Measurements from ENCODE around the gene USP21. TPM values are rescaled to one million over a fixed set of nuclear protein-coding genes. Genes with fewer than 3 reads are reported as not detected.
A peak's percentile ranks its signal among the peaks of the same experiment; 100 is the strongest.

USP21 gene
- total RNA-seq, 4 donors from 2014 or later: 12.9 to 53.1 (median 20.6) TPM

GRCh38 chr1:161206411-161207140, 47.3 kb downstream of the USP21 start:
- Histone ChIP-seq H3K9me3 (no peaks in the 10 kb centered on the region), H3K27ac (peak overlapping the region in 3 of 4 donors; percentile 71 to 97 (median 73)), H3K4me3 (no peak overlapping the region), H3K36me3 (peaks cover 0 to 78% (median 8%) of the 10 kb centered on the region in 3 donors), H3K27me3 (no peaks in the 10 kb centered on the region), H3K4me1 (peaks cover 0 to 60% (median 16%) of the 10 kb centered on the region in 4 donors)
- 73 to 76% methylated on average over 12 of the region's 12 CpGs for WGBS, 2 donors
- no peak for TF ChIP-seq CTCF (IDR thresholded peaks at IDR 0.05)
- no peak for TF ChIP-seq POLR2A (IDR thresholded peaks at IDR 0.05)
- no peak for TF ChIP-seq EP300 (IDR thresholded peaks at IDR 0.05)
- DNase-seq (ENCODE audit: low spot score in 2 of 2): no peak

- H3K36me3 ChIP-seq: peaks cover 0 to 84% (median 13%) of the 10 kb centered on the region in 3 donors
- 68 to 70% methylated on average over 8 of the region's 8 CpGs for WGBS, 2 donors
- TF ChIP-seq CTCF (IDR thresholded peaks at IDR 0.05) (no peak), POLR2A (IDR thresholded peaks at IDR 0.05) (no peak), EP300 (IDR thresholded peaks at IDR 0.05) (peak; percentile 69 to 77)
- H3K9me3 ChIP-seq: no peaks in the 10 kb centered on the region
- no peaks in the 10 kb centered on the region for H3K27me3 ChIP-seq
- DNase-seq (ENCODE audit: low spot score in 2 of 2): no peak
- no peak overlapping the region for H3K4me3 ChIP-seq
- H3K27ac ChIP-seq: peak overlapping the region in 3 of 4 donors; percentile 71 to 97 (median 73)
- peaks cover 0 to 58% (median 13%) of the 10 kb centered on the region in 4 donors for H3K4me1 ChIP-seq
These were observed 47.9 kb downstream of the USP21 start for GRCh38 chr1:161207173-161207572.

DNA sequence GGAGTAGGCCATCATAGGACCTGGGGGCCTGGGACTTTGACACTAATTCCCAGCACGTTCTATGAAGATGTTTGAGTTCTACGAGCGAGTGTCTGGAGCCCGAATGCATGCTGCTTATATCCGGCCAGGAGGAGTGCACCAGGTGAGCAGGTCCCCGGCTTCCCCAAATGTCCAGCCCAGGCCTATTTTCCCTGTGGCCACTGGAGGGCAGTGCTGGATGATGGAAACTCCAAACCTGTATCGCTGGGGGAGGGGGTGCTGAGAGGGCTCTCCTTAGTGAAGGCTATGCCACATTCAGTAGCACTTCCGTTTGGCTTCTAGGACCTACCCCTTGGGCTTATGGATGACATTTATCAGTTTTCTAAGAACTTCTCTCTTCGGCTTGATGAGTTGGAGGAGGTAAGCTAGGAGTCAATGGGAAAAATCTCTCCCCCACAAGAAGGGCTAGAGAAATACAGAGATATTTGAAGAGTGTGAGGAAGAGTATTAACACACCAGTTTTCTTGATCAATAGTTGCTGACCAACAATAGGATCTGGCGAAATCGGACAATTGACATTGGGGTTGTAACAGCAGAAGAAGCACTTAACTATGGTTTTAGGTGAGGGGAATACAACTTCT, 50.6 kb downstream of the USP21 start:
- Histone ChIP-seq H3K4me1 (peaks cover 0 to 35% (median 0%) of the 10 kb centered on the region in 4 donors), H3K27me3 (no peaks in the 10 kb centered on the region), H3K36me3 (peaks cover 0 to 97% (median 25%) of the 10 kb centered on the region in 3 donors), H3K9me3 (no peaks in the 10 kb centered on the region), H3K27ac (peak overlapping the region in 2 of 4 donors; percentile 37 to 54), H3K4me3 (no peak overlapping the region)
- no peak for TF ChIP-seq POLR2A (IDR thresholded peaks at IDR 0.05)
- peak; percentile 83 to 87 (median 85) for TF ChIP-seq CTCF (IDR thresholded peaks at IDR 0.05)
- TF ChIP-seq EP300 (IDR thresholded peaks at IDR 0.05): peak in 1 of 2 donors; percentile 9
- WGBS, 2 donors: 33 to 37% methylated on average over 11 of the region's 11 CpGs
- DNase-seq (ENCODE audit: low spot score in 2 of 2): peak in 1 of 2 donors; percentile 72

- TF ChIP-seq EP300 (IDR thresholded peaks at IDR 0.05): peak in 1 of 2 donors; percentile 16
- TF ChIP-seq POLR2A (IDR thresholded peaks at IDR 0.05): no peak
- no peak for TF ChIP-seq CTCF (IDR thresholded peaks at IDR 0.05)
- no peak for DNase-seq (ENCODE audit: low spot score in 2 of 2)
- Histone ChIP-seq H3K27me3 (no peaks in the 10 kb centered on the region), H3K4me3 (peak overlapping the region in 1 of 4 donors; percentile 44), H3K27ac (peak overlapping the region in 2 of 4 donors; percentile 40 to 88), H3K9me3 (no peaks in the 10 kb centered on the region), H3K4me1 (peaks cover 0 to 18% (median 7%) of the 10 kb centered on the region in 4 donors), H3K36me3 (peaks cover 0 to 60% (median 25%) of the 10 kb centered on the region in 3 donors)
- WGBS, 2 donors: 80 to 85% methylated on average over 9 of the region's 9 CpGs
These were observed 55.1 kb downstream of the USP21 start for GRCh38 chr1:161214369-161214768.

- Histone ChIP-seq H3K27me3 (no peaks in the 10 kb centered on the region), H3K27ac (peak within 1 kb of the TSS in 3 of 4 donors; percentile 5 to 88 (median 83)), H3K4me1 (peaks cover 0 to 13% (median 6%) of the 10 kb centered on the region in 4 donors), H3K9me3 (no peaks in the 10 kb centered on the region), H3K4me3 (peak within 1 kb of the TSS in 3 of 4 donors; percentile 8 to 44 (median 9)), H3K36me3 (peaks cover 0 to 55% (median 25%) of the 10 kb centered on the region in 3 donors)
- peak; percentile 9 to 36 for TF ChIP-seq POLR2A (IDR thresholded peaks at IDR 0.05)
- TF ChIP-seq CTCF (IDR thresholded peaks at IDR 0.05): no peak
- peak in 1 of 2 donors; percentile 60 for TF ChIP-seq EP300 (IDR thresholded peaks at IDR 0.05)
- WGBS, 2 donors: 73 to 82% methylated on average over 10 of the region's 10 CpGs
- DNase-seq (ENCODE audit: low spot score in 2 of 2): peak in 1 of 2 donors; percentile 53
These were observed 55.8 kb downstream of the USP21 start, which contains the start of gene FCER1G for GRCh38 chr1:161215076-161215475. TSS of gene FCER1G (plus strand) at chr1:161215295. CDS start at chr1:161215322, 27 bp downstream.
